Occipital lobe (tissue), 2 donors: ENCODE results near the gene MICALL1. TPM values are rescaled to one million over a fixed set of nuclear protein-coding genes. Genes with fewer than 3 reads are reported as not detected.

Experiments
- DNase-seq: peaks from one replicate; lab custom pipeline; 2025; lab: John Stamatoyannopoulos, UW
- total RNA-seq: library from RNA; depleted of rRNA; stranded (reverse); fragments of >200 nt; gene quantifications from one replicate; pipeline ENCODE4 v1.2.3, GENCODE V29; 2014

MICALL1 gene, protein sequence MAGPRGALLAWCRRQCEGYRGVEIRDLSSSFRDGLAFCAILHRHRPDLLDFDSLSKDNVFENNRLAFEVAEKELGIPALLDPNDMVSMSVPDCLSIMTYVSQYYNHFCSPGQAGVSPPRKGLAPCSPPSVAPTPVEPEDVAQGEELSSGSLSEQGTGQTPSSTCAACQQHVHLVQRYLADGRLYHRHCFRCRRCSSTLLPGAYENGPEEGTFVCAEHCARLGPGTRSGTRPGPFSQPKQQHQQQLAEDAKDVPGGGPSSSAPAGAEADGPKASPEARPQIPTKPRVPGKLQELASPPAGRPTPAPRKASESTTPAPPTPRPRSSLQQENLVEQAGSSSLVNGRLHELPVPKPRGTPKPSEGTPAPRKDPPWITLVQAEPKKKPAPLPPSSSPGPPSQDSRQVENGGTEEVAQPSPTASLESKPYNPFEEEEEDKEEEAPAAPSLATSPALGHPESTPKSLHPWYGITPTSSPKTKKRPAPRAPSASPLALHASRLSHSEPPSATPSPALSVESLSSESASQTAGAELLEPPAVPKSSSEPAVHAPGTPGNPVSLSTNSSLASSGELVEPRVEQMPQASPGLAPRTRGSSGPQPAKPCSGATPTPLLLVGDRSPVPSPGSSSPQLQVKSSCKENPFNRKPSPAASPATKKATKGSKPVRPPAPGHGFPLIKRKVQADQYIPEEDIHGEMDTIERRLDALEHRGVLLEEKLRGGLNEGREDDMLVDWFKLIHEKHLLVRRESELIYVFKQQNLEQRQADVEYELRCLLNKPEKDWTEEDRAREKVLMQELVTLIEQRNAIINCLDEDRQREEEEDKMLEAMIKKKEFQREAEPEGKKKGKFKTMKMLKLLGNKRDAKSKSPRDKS
- 22.9 TPM for total RNA-seq

DNA sequence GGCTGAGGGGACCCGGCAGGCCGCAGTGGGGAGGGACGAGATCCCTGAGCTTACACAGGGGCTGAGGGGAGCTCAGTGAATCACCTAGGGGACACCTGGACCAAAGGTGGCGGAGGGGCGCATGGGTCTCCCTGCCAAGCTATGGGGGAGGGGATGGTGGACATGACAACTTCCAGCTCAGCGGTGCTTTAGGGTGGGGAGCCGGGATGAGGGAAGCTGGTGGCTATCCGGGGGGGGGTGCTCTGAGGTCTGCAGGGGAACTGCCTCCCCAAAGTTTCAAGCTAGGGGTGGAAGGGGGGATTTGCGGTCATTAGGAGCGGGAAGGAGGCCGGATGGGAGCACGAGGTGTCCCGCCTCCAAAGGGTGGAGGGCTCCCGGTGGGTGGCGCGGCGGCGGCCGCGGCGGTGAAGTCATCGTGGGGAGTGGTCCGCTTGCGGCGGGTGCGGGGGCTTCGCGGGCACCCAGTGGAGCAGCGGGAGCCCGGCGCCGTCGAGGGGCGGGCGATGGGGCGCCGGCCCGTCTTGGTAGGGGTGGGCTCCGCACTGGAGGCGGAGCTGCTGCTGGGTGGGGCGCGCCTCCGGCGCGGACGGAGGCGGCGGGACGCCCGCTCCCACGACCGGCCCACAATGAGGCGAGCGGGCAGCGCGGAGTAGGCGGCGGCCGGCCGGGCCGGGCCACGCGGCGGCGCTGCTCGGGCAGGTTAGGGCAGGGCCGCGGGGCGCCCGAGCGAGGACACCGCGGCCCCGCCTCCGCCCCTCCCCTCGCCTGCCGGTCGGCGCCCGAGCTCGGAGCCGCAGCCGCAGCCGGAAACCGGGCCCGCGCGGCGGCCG, at the start of gene MICALL1:
Gene MICALL1 (plus strand): TSS at position 764 of the 830 bp plus-strand sequence. CDS start 126 bp downstream, outside the sequence.
- DNase-seq = no peak

DNA sequence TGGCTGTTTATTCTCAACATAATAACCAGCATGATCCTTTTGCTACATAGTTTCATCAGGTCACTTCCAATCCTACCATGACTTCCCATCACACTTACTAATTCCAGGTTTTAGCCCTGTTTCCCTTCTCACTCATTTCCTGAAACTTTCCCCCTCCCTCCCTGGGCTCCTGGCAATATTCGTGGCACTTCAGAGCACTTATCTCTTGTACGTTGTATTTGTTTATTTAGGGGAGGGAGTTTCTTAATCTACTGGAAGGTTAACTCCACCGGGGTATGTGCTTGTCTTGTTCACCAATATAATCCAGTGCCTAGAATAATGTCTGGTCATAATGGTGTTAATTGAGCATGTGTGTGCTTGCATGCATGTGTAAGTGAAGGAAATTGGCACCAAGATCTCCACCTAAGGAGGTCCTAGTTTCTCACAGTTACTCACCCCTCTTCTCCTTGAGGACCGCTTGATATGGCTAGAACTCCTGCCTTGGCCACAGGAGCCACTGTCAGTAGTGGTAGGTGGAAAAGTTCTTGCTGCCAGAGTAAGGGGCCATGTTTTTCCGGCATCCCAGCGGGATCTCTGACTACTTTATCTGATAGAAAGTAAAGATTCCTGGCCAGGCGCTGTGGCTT, 45.2 kb upstream of the MICALL1 start:
- DNase-seq = no peak

DNA sequence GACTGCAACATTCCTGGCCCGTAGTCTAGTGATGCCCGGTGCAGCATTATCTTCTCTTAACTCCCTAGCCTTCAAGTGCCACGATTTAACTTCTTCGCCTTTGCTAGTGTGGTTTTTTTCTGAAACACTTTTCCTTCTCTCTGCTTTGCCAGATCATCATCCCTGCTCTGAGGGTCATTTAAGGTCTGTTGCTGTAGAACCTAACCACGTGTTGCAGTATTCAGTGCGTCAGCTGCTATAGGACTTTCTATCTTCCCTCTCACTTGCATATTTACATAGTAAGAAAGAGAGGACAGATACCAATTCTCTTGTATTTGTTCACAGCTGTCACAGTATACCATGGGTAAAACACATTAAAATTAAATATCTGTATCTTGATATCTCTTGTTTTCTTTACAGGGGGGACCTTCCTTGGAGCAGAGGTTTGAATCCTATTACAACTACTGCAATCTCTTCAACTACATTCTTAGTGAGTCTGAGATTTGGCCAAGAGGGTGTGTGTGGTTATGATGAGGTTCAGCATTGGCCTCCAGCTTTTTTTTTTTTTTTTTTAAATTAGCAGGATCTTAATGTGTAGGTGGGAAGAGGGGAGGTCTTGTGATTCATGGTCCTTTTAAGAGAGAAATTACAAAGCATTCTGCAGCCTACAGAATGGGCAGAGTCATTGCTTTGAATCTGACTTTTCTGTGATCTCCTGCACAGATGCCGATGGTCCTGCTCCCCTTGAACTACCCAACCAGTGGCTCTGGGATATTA, 43.3 kb upstream of the MICALL1 start:
- DNase-seq = no peak

GRCh38 chr22:37865510-37865909, 40.6 kb upstream of the MICALL1 start:
- no peak for DNase-seq

DNA sequence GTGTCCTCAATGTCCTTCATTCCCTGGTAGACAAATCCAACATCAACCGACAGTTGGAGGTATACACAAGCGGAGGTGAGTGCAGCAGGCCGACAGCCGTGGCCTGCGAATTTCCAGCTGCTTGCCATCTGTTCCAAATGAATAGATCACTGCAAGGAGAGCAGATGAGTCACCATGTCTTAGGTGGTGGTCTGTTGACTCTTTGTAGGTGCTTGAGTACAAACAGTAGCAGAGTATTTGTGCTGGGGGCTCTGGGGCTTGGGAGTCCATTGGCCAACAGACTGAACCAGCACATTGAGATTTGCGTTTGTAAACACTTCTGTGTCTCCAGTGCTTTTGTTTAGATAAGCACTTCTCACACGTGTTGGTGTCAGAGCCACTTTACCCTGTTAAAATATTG, 35.8 kb upstream of the MICALL1 start:
- no peak for DNase-seq

GRCh38 chr22:37880668-37881440, 25.2 kb upstream of the MICALL1 start:
- no peak for DNase-seq

DNA sequence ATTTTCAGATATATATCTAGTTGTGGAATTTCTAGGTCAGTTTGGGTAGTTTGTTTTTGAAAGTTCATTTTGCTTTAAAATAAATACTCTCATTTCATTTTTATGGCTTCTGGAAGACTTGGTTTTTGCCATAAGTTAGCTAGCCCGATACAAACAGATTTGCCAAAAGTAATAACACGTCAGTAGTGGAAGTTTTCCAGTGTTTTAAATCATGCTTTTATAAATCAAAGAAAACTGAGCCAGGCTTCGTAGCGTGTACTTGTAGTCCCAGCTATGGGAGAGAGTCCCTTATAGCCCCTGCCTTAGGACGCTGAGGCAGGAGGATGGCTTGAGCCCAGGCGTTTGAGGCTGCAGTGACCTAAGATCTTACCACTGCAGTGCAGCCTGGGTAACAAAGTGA, 21.7 kb upstream of the MICALL1 start:
- DNase-seq = no peak

GRCh38 chr22:37887584-37888378, 18.3 kb upstream of the MICALL1 start:
- DNase-seq = no peak

DNA sequence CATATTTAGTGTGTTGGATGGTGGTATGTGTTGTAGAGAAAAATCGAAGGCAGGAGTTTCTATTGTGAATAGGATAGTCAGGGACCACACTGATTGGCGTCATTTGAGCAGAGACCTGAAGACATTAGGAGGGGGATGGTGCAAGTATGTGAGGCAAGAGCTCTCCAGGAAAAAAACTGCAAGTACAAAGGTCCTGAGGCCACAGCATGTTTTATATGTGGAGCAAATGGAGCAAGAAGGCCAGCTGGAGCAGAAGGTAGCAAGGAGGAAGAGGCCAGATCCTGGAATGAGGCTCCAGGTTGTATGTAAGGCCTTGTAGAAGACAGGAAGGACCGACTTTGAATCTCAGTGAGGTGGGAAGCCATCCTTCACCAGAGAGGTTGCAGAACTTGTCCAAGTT, 14.2 kb upstream of the MICALL1 start:
- DNase-seq = no peak

DNA sequence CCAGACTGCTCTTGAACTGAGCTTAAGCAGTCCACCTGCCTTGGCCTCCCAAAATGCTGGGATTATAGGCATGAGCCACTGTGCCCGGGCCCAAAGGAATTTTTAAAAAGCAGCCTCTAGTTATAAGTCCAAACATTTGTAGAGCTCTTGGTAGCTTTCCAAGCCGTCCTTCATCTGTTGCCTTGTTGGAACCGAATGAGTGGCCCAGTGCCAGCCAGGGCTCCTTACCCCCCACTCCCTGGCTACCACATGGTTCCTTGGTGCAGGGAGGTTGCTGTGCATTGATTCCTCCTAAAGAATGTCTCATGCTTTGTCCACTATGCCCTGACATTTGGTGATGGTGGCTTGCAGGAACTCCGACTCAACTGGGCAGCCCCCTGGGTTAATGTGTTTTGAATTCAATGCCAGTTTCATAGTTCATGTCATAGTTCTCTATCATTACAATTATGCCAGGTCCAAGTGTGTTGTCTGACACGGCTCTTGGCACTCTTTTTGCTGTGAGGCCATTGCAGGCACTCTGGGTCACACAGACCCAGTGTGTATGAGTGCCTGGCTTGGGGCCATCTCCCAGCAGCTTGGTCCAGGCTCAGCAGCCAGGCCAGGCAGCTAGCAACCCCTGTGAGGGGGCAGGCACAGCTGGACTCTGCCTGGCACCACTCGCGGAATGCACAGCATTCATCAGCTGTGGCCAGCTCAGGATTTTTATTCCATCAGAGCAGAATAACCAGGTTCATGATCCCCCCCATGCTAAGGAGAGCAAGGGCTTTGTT, 13.3 kb upstream of the MICALL1 start:
- peak; percentile 78 for DNase-seq

GRCh38 chr22:37893583-37893983, 12.5 kb upstream of the MICALL1 start:
- no peak for DNase-seq

DNA sequence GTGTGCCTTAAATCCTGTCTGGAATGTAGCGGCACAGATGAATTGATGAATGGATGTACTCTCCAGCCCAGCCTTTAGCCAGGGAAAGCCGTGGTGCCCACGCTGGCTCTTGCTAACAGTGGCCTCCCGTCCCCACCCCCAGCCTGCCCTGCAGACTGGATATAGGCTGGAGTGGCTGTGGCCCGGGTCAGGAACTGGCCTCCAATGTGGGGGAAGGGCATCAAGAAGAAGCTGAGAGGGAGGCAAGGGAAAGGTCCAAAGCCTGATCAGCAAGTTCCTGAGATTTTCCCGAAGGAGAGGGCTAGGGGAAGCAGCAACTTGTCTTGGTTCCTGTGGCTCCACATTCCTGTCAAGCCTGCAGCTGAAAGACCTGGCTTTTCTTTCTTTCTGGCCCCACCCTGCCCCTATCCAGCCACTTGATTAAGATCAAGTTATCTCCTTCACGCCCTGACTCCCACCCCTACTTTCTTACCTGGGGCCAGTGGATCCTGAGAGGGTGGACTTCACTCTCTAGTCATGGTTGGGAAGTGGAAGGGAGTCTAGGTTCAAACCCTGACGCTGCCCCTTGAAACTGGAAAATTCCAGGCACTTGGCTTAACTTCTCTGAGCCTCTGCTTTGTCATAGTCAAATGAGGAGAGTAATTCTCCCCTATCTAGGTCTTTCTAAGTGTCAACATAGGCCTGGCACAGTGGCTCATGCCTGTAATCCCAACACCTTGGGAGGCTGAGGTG, 11.0 kb upstream of the MICALL1 start:
- no peak for DNase-seq

GRCh38 chr22:37896181-37896592, 9.9 kb upstream of the MICALL1 start:
- DNase-seq = no peak

DNA sequence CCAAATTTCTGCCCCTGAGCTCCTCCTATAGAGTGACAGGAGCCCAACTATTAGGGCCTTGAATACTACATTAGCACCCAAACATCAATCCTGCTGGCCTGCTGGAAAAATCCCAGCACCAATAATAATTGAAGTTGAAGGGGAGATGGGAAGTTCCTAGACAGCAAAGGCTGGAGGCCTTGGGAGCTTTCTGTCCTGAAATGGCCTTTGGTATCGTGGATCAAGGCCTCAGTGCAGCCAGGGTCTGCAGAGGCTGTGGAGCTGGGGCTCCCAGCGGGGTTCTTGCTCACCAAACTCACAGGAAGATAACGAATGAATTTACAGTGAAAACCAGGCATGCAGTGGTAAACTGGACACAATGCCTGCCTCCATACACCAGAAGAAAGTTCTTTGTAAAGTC, 9.2 kb upstream of the MICALL1 start:
- DNase-seq = no peak

DNA sequence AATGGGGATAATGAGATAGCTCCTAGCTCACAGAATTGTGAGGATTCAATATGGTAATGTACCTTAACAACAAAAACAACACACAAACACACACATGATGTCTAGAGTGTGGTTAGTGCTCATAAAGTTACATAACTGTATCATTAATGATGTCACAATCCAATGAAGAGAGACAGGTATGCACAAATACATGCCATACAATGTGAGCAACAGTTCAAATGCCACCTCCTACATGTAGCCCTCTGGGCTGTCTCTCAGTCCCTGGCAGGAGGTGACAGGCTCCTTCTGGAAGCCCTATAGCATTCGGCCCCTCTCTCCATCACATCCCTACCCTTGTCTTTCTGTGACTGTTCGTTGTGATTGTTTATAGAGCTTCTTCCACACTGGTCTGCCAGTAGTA, 8.3 kb upstream of the MICALL1 start:
- DNase-seq = no peak

DNA sequence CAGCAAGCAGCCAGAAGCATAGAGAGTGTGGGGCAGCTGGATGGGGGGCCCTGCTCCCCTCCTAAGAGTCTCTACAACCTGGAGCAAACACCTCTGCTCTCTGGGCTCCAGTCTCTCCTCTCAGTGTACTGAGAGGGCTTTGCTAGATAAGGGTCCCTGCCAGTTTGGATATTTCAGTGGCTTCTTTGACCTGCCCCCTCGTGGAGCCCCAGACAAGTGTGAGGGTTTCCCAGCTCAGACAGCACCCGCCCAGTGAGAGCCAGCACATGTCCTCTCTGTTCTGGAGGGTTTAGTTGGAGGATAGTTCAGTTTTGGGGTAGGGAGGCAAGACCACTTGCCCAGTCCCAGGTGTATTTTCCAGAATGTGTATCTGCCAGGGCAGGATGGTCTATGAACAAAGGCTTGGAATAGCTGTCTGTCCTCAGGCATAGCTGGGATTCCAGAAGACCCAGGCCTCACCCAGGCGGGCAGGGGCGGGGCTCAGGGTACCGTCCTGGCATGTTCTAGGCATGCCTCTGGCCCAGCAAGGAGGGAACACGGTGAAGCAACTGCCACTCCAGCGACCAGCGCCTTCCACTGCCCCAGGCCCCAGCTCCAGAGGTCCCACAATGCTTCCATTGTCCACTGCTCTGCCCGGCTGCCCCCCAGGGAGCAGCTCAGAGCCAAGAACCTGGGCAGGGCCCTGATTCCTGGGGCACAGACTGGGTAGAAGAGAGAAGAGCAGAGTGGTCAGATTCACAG, 7.5 kb upstream of the MICALL1 start:
- peak; percentile 38 for DNase-seq
